Natural killer cell (primary cell): ENCODE measurements around the gene BCL11B. TPM values are rescaled to one million over a fixed set of nuclear protein-coding genes. Genes with fewer than 3 reads are reported as not detected.

Experiments
- ATAC-seq, 3 donors: fragments of 150-1000 bp in 2 of 3; fragments of 200-7000 bp in 1 of 3; cut with Tn5 transposase; 1 replicate in 1 of 3; 2 replicates in 2 of 3; pipeline ENCODE4 v1.10.0; 2021; ENCODE audit warnings: mild to moderate bottlenecking in 2 of 3, moderate library complexity in 2 of 3
- DNase-seq, 2 donors: peaks; one replicate each; pipeline versions ENCODE4 v3.0.0 to v3.0.0-alpha.2; 2013 to 2021; ENCODE audit warnings: mixed read lengths in 1 of 2
- H3K27ac ChIP-seq: one replicate; pipeline ENCODE4 v1.5.1; 2013; ENCODE audit warnings: mild to moderate bottlenecking, low read length
- H3K27me3 ChIP-seq: one replicate; pipeline ENCODE4 v1.6.1; 2013; ENCODE audit warnings: low read length; ENCODE audit not compliant: control insufficient read depth, insufficient read depth
- H3K36me3 ChIP-seq: one replicate; pipeline ENCODE4 v1.6.1; 2013; ENCODE audit warnings: low read length; ENCODE audit not compliant: control insufficient read depth, insufficient read depth
- H3K4me1 ChIP-seq: one replicate; pipeline ENCODE4 v1.6.1; 2013; ENCODE audit warnings: low read length; ENCODE audit not compliant: control insufficient read depth, insufficient read depth
- H3K4me3 ChIP-seq: one replicate; pipeline ENCODE4 v1.5.1; 2013; ENCODE audit warnings: low read length
- H3K9me3 ChIP-seq: one replicate; pipeline ENCODE4 v1.6.1; 2013; ENCODE audit warnings: low read length; ENCODE audit not compliant: control insufficient read depth, insufficient read depth
- H3K27ac Mint-ChIP-seq, 2 donors: one replicate each; pipeline ENCODE4 v1.8.0; 2022; ENCODE audit warnings: mild to moderate bottlenecking in 2 of 2, mixed read lengths in 2 of 2, moderate library complexity in 1 of 2
- H3K27me3 Mint-ChIP-seq, 2 donors: one replicate each; pipeline ENCODE4 v1.8.0; 2022; ENCODE audit warnings: low read depth in 2 of 2, mixed read lengths in 2 of 2
- H3K36me3 Mint-ChIP-seq: one replicate; pipeline ENCODE4 v1.8.0; 2022; ENCODE audit warnings: mixed read lengths
- H3K4me1 Mint-ChIP-seq, 2 donors: one replicate each; pipeline ENCODE4 v1.8.0; 2022; ENCODE audit warnings: mixed read lengths in 2 of 2
- H3K4me3 Mint-ChIP-seq: one replicate; pipeline ENCODE4 v1.8.0; 2022; ENCODE audit warnings: mild to moderate bottlenecking, moderate library complexity, mixed read lengths
- H3K9me3 Mint-ChIP-seq, 2 donors: one replicate each; pipeline ENCODE4 v1.8.0; 2022; ENCODE audit warnings: mixed read lengths in 2 of 2
- CTCF ChIP-seq: fragments of 200-600 bp; IDR thresholded peaks from one replicate; pipeline ENCODE4 v1.8.0; 2022; ENCODE audit warnings: antibody characterized with exemption
- WGBS: methylation state at CpG from one replicate; pipeline ENCODE4 v1.1.7; 2013; ENCODE audit warnings: missing lambda C conversion rate; ENCODE audit not compliant: insufficient coverage; 5-methylcytosine and 5-hydroxymethylcytosine counted together
- intact Hi-C: fragments of 100-400 bp; cut with micrococcal nuclease; formaldehyde crosslinking; loops from one replicate; pipeline ENCODE4 v1.14.2; 2022
- total RNA-seq, 4 donors: library from RNA; stranded (reverse); fragments of 120-200 nt in 1 of 4; gene quantifications; one replicate each; pipeline versions ENCODE4 v1.2.3 to v1.2.4, GENCODE V29; 2013 to 2022

The BCL11B gene
- total RNA-seq, 3 donors from 2014 or later (not counting 1 experiment from before 2014, with no cell fraction given): 43.5 to 61.5 (median 56.2) TPM

DNA sequence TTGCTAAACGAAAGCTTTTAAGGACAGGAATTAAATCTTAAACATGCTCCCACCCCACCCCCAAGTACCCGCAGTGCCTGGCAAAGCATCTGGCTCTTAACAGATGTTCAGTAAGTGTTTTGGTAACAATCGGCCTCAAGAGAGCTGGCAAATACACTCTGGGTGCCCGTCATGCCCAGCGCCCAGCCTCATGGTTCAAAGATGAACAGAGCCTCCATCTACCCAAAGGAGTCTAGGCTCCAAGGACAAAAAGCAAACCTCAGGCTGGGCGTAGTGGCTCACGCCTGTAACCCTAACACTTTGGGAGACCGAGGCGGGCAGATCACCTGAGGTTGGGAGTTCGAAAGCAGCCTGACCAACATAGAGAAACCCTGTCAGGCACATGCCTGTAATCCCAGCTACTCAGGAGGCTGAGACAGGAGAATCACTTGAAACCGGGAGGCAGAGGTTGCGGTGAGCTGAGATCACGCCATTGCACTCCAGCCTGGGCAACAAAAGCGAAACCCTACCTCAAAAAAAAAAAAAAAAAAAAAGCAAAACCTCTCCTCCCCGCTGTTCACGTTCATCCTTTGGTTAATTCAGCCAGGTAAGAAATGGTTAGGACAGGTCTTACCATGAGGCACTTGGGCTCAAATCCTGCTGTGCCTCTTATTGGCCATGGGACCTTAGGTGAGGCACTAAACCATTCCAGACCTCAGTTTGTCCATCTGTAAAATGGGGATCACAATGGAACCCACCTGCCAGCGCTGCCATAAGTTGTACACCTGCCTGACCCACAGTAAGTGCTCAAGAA lies 151.3 kb downstream of the BCL11B start:
- Histone ChIP-seq H3K4me1 (no peaks in the 10 kb centered on the region), H3K27ac (no peak overlapping the region), H3K9me3 (no peaks in the 10 kb centered on the region), H3K27me3 (no peaks in the 10 kb centered on the region), H3K4me3 (no peak overlapping the region), H3K36me3 (no peaks in the 10 kb centered on the region)
- no peaks in the 10 kb centered on the region for H3K9me3 Mint-ChIP-seq
- 91% methylated on average over 17 of the region's 17 CpGs for WGBS
- no peak for TF ChIP-seq CTCF
- ATAC-seq (no peak), DNase-seq (no peak)
- intact Hi-C loops: no loop called here
- H3K4me3 Mint-ChIP-seq: no peak overlapping the region
- H3K27me3 Mint-ChIP-seq: peaks cover 29 to 36% of the 10 kb centered on the region in 2 donors
- H3K4me1 Mint-ChIP-seq: peaks cover 0 to 22% of the 10 kb centered on the region in 2 donors
- no peak overlapping the region for H3K27ac Mint-ChIP-seq
- H3K36me3 Mint-ChIP-seq: no peaks in the 10 kb centered on the region

GRCh38 chr14:99119554-99120525 lies 152.2 kb downstream of the BCL11B start:
- Mint-ChIP-seq H3K4me3 (no peak overlapping the region), H3K9me3 (no peaks in the 10 kb centered on the region), H3K36me3 (no peaks in the 10 kb centered on the region), H3K4me1 (peaks cover 0 to 21% of the 10 kb centered on the region in 2 donors), H3K27me3 (peaks cover 31 to 41% of the 10 kb centered on the region in 2 donors), H3K27ac (no peak overlapping the region)
- ATAC-seq: no peak
- H3K27ac ChIP-seq: no peak overlapping the region
- 81% methylated on average over 18 of the region's 18 CpGs for WGBS
- intact Hi-C loops: no loop called here
- no peaks in the 10 kb centered on the region for H3K9me3 ChIP-seq
- no peaks in the 10 kb centered on the region for H3K36me3 ChIP-seq
- TF ChIP-seq CTCF: no peak
- no peak overlapping the region for H3K4me3 ChIP-seq
- DNase-seq: no peak
- H3K27me3 ChIP-seq: no peaks in the 10 kb centered on the region
- no peaks in the 10 kb centered on the region for H3K4me1 ChIP-seq

Other genes with a start within 250 kb of the BCL11B start
- 100 to 1,000 TPM; 111 to 160 (median 137) TPM for gene SETD3, start 208.7 kb upstream of the BCL11B start, total RNA-seq
- gene CCNK, start 209.2 kb upstream of the BCL11B start, total RNA-seq: 100 to 1,000 TPM; 155 to 168 (median 165) TPM